MCF 10A (cell line): ENCODE data around the gene TRIM4. TPM values are rescaled to one million over a fixed set of nuclear protein-coding genes. Genes with fewer than 3 reads are reported as not detected.

ENCODE experiments used
- BruUV-seq: library from RNA; stranded (reverse); fragments of 400-500 nt; replicated peaks from 2 replicates; lab custom pipeline; 2021; lab: Mats Ljungman, UMichigan
- CTCF ChIA-PET: fragments of 300-600 bp; sonication (Branson Sonifier 250); formaldehyde crosslinking; extraction: SDS; loops from one replicate; lab custom pipeline; 2021; ENCODE audit warnings: antibody characterized with exemption, inconsistent platforms; lab: Yijun Ruan, JAX
- POLR2A ChIA-PET: fragments of 300-600, 350-650 bp; sonication (Branson Sonifier 250); formaldehyde crosslinking; extraction: SDS; loops from one replicate; lab custom pipeline; 2020; ENCODE audit warnings: antibody characterized with exemption, inconsistent platforms; lab: Yijun Ruan, JAX
- DNase-seq: peaks from one replicate; pipeline ENCODE4 v3.0.0-alpha.2; 2018; ENCODE audit not compliant: unreplicated experiment
- H3K27ac Mint-ChIP-seq: one replicate; pipeline ENCODE4 v1.8.0; 2022; ENCODE audit warnings: mild to moderate bottlenecking, low read depth, mixed read lengths; ENCODE audit not compliant: unreplicated experiment
- H3K27me3 Mint-ChIP-seq: one replicate; pipeline ENCODE4 v1.8.0; 2022; ENCODE audit warnings: mixed read lengths; ENCODE audit not compliant: insufficient read depth, unreplicated experiment
- H3K36me3 Mint-ChIP-seq: one replicate; pipeline ENCODE4 v1.8.0; 2022; ENCODE audit warnings: mild to moderate bottlenecking, moderate library complexity, mixed read lengths; ENCODE audit not compliant: insufficient read depth, unreplicated experiment
- H3K4me1 Mint-ChIP-seq: one replicate; pipeline ENCODE4 v1.8.0; 2022; ENCODE audit warnings: mixed read lengths; ENCODE audit not compliant: insufficient read depth, unreplicated experiment
- H3K4me3 Mint-ChIP-seq: one replicate; pipeline ENCODE4 v1.8.0; 2022; ENCODE audit warnings: mild to moderate bottlenecking, moderate library complexity, mixed read lengths; ENCODE audit not compliant: unreplicated experiment
- H3K9me3 Mint-ChIP-seq: one replicate; pipeline ENCODE4 v1.8.0; 2022; ENCODE audit warnings: mixed read lengths; ENCODE audit not compliant: unreplicated experiment
- CTCF ChIP-seq: fragments of 200-600 bp; IDR thresholded peaks from one replicate; pipeline ENCODE4 v1.8.0; 2022; ENCODE audit warnings: antibody characterized with exemption, mild to moderate bottlenecking; ENCODE audit not compliant: unreplicated experiment
- intact Hi-C: fragments of 100-400 bp; cut with micrococcal nuclease; formaldehyde crosslinking; loops from 2 replicates; pipeline ENCODE4 v1.14.1; 2022
- total RNA-seq: library from RNA; stranded (reverse); gene quantifications from 2 replicates; pipeline ENCODE4 v1.2.3, GENCODE V29; 2022

The TRIM4 gene
- total RNA-seq, 1 experiment from 2014 or later: 28.1 TPM

- BruUV-seq: TSS peak; percentile 82
- intact Hi-C loops: loop anchor here (10.0 kb wide), 2 partner anchors 135 to 165 kb away; partner anchors contain the start of genes COPS6 and ZNF3
- ChIA-PET POLR2A (interaction anchor here (0.5 to 2.8 kb wide), 42 partner anchors 9 to 939 kb away, joined by 3 to 23 read pairs (median 5); partner anchors contain the start of genes AZGP1, COPS6, CPSF4 and FAM200A), CTCF (interaction anchor here (0.6 to 11.4 kb wide), 11 partner anchors 9 to 650 kb away, joined by 3 to 214 read pairs (median 3); partner anchors contain the start of gene GJC3)
- no peak for DNase-seq
- Mint-ChIP-seq H3K27ac (peak overlapping the region; percentile 96), H3K36me3 (peaks cover 35% of the 10 kb centered on the region), H3K27me3 (no peaks in the 10 kb centered on the region), H3K4me1 (peaks cover 29% of the 10 kb centered on the region), H3K9me3 (no peaks in the 10 kb centered on the region), H3K4me3 (peak overlapping the region; percentile 95)
- TF ChIP-seq CTCF: no peak
These were observed 433 bp upstream of the TRIM4 start for GRCh38 chr7:99919814-99920112.

GRCh38 chr7:99910976-99911375 is 8.4 kb downstream of the TRIM4 start:
- H3K27me3 Mint-ChIP-seq: no peaks in the 10 kb centered on the region
- BruUV-seq: no TSS peak
- no peak overlapping the region for H3K27ac Mint-ChIP-seq
- no peaks in the 10 kb centered on the region for H3K9me3 Mint-ChIP-seq
- H3K36me3 Mint-ChIP-seq: peaks cover 55% of the 10 kb centered on the region
- H3K4me3 Mint-ChIP-seq: no peak overlapping the region
- H3K4me1 Mint-ChIP-seq: peaks cover 34% of the 10 kb centered on the region
- intact Hi-C loops: loop anchor here (10.0 kb wide), 2 partner anchors 144 to 174 kb away; partner anchors contain the start of genes COPS6 and ZNF3
- ChIA-PET CTCF (interaction anchor here (0.7 to 11.4 kb wide), 2 partner anchors 78 to 279 kb away, joined by 5 to 214 read pairs; no protein-coding TSS in a partner anchor), POLR2A (interaction anchor here (1.0 kb wide), 1 partner anchor 8 kb away, joined by 3 read pairs; the partner anchor contains the start of gene TRIM4)
- TF ChIP-seq CTCF: no peak
- DNase-seq: no peak

- H3K4me3 Mint-ChIP-seq: no peak overlapping the region
- intact Hi-C loops: no loop called here
- H3K27ac Mint-ChIP-seq: no peak overlapping the region
- ChIA-PET POLR2A (no interaction called here), CTCF (no interaction called here)
- no peaks in the 10 kb centered on the region for H3K27me3 Mint-ChIP-seq
- H3K36me3 Mint-ChIP-seq: peaks cover 71% of the 10 kb centered on the region
- no peaks in the 10 kb centered on the region for H3K9me3 Mint-ChIP-seq
- DNase-seq: no peak
- no TSS peak for BruUV-seq
- peaks cover 6% of the 10 kb centered on the region for H3K4me1 Mint-ChIP-seq
- TF ChIP-seq CTCF: no peak
These were observed 17.7 kb downstream of the TRIM4 start for GRCh38 chr7:99901581-99901980.

- DNase-seq: no peak
- peaks cover 56% of the 10 kb centered on the region for H3K36me3 Mint-ChIP-seq
These were observed 19.4 kb downstream of the TRIM4 start for GRCh38 chr7:99899830-99900519.

More at GRCh38 chr7:99899830-99900519, 19.4 kb downstream of the TRIM4 start:
- H3K4me3 Mint-ChIP-seq: no peak overlapping the region
- H3K9me3 Mint-ChIP-seq: no peaks in the 10 kb centered on the region
- peaks cover 6% of the 10 kb centered on the region for H3K4me1 Mint-ChIP-seq
- POLR2A ChIA-PET: interaction anchor here (1.3 kb wide), 1 partner anchor 62 kb away, joined by 3 read pairs; no protein-coding TSS in a partner anchor
- intact Hi-C loops: no loop called here
- CTCF ChIA-PET: no interaction called here
- no peak for TF ChIP-seq CTCF
- H3K27ac Mint-ChIP-seq: no peak overlapping the region
- BruUV-seq: no TSS peak
- no peaks in the 10 kb centered on the region for H3K27me3 Mint-ChIP-seq
